GM18520 (cell line): ENCODE results near the gene ZBTB20.
"Not testable (repeated sequence)": the region's sequence is repeated elsewhere in the genome, so short reads cannot be mapped to it uniquely, and the experiment has no call there.

Experiments used
- ATAC-seq: cut with Tn5 transposase; IDR thresholded peaks from one replicate; pipeline ENCODE4 v1.9.1; 2021; ENCODE audit not compliant: unreplicated experiment

ZBTB20 gene

GRCh38 chr3:114839476-114839875 lies 307.6 kb downstream of the ZBTB20 start:
- no peak for ATAC-seq

GRCh38 chr3:114838025-114838424 lies 309.1 kb downstream of the ZBTB20 start:
- no peak for ATAC-seq

GRCh38 chr3:114834175-114834940 lies 312.7 kb downstream of the ZBTB20 start:
- no peak for ATAC-seq

GRCh38 chr3:114831861-114832260 lies 315.2 kb downstream of the ZBTB20 start:
- no peak for ATAC-seq

GRCh38 chr3:114830652-114831051 lies 316.4 kb downstream of the ZBTB20 start:
- ATAC-seq, result no peak

- ATAC-seq, result no peak
Measured at GRCh38 chr3:114829783-114830182, 317.3 kb downstream of the ZBTB20 start.

- no peak for ATAC-seq
Measured at GRCh38 chr3:114827495-114827894, 319.6 kb downstream of the ZBTB20 start.

GRCh38 chr3:114824014-114824413 lies 323.1 kb downstream of the ZBTB20 start:
- no peak for ATAC-seq

- ATAC-seq, result no peak
Measured at GRCh38 chr3:114823061-114823460, 324.0 kb downstream of the ZBTB20 start.

- no peak for ATAC-seq
Measured at GRCh38 chr3:114816052-114816451, 331.0 kb downstream of the ZBTB20 start.

GRCh38 chr3:114812541-114813238 lies 334.4 kb downstream of the ZBTB20 start:
- not testable (repeated sequence) for ATAC-seq

- peak; percentile 100 for ATAC-seq
Measured at GRCh38 chr3:114809668-114810413, 337.2 kb downstream of the ZBTB20 start.

GRCh38 chr3:114804099-114804498 lies 343.0 kb downstream of the ZBTB20 start:
- ATAC-seq, result no peak

- ATAC-seq, result no peak
Measured at GRCh38 chr3:114803042-114803695, 343.9 kb downstream of the ZBTB20 start.

GRCh38 chr3:114800272-114801031 lies 346.6 kb downstream of the ZBTB20 start:
- no peak for ATAC-seq

- ATAC-seq, result no peak
Measured at GRCh38 chr3:114799816-114800215, 347.3 kb downstream of the ZBTB20 start.

GRCh38 chr3:114796796-114797195 lies 350.3 kb downstream of the ZBTB20 start:
- no peak for ATAC-seq

GRCh38 chr3:114794894-114795630 lies 352.0 kb downstream of the ZBTB20 start:
- no peak for ATAC-seq

- ATAC-seq, result no peak
Measured at GRCh38 chr3:114792159-114792918, 354.7 kb downstream of the ZBTB20 start.
